ENCODE results near the gene MOB3B.

DNA sequence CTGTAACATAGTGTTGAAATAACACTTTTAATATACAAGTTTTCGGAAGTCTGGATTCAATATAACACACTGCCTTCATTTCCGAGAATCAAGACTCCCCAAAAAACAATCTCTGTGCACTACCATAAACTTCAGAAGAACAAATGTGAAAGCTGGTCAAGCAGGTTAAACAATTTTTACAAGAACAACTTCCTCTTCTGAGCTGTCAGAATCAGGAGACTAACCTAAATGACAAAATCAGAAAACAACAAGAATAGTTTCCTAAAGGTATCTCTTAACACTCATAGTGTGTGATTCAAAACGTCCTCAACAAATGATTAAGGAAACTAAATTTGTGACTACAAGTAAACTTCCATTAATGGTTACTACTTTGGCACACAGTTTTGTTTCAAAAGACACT, 32.1 kb upstream of the MOB3B start:
- TF ChIP-seq, protein P1, sequence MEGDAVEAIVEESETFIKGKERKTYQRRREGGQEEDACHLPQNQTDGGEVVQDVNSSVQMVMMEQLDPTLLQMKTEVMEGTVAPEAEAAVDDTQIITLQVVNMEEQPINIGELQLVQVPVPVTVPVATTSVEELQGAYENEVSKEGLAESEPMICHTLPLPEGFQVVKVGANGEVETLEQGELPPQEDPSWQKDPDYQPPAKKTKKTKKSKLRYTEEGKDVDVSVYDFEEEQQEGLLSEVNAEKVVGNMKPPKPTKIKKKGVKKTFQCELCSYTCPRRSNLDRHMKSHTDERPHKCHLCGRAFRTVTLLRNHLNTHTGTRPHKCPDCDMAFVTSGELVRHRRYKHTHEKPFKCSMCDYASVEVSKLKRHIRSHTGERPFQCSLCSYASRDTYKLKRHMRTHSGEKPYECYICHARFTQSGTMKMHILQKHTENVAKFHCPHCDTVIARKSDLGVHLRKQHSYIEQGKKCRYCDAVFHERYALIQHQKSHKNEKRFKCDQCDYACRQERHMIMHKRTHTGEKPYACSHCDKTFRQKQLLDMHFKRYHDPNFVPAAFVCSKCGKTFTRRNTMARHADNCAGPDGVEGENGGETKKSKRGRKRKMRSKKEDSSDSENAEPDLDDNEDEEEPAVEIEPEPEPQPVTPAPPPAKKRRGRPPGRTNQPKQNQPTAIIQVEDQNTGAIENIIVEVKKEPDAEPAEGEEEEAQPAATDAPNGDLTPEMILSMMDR (conservative IDR thresholded peaks at IDR 0.05; ENCODE audit: low read depth, low read length) = no peak
- no peak for TF ChIP-seq EZH2 (IDR thresholded peaks at IDR 0.05; ENCODE audit: borderline replicate concordance, low read depth, low read length, poor library complexity, severe bottlenecking)
